Progenitor cell of endocrine pancreas (in vitro differentiated cells): ENCODE data around the gene CBFA2T3. TPM values are rescaled to one million over a fixed set of nuclear protein-coding genes. Genes with fewer than 3 reads are reported as not detected.
"Not testable (repeated sequence)": the region's sequence is repeated elsewhere in the genome, so short reads cannot be mapped to it uniquely, and the experiment has no call there.

Experiments used
- DNase-seq: peaks from one replicate; pipeline ENCODE4 v3.0.0; 2021; ENCODE audit warnings: low spot score; ENCODE audit not compliant: unreplicated experiment
- H3K27ac Mint-ChIP-seq: 2 replicates; pipeline ENCODE4 v1.8.0; 2021; ENCODE audit warnings: mild to moderate bottlenecking, moderate library complexity, mixed read lengths
- H3K27me3 Mint-ChIP-seq: 2 replicates; pipeline ENCODE4 v1.8.0; 2021; ENCODE audit warnings: mixed read lengths
- H3K36me3 Mint-ChIP-seq: 2 replicates; pipeline ENCODE4 v1.8.0; 2022; ENCODE audit warnings: mixed read lengths; ENCODE audit not compliant: insufficient read depth
- H3K4me1 Mint-ChIP-seq: 2 replicates; pipeline ENCODE4 v1.8.0; 2021; ENCODE audit warnings: low read depth, mixed read lengths
- H3K4me3 Mint-ChIP-seq: 2 replicates; pipeline ENCODE4 v1.8.0; 2021; ENCODE audit warnings: low read depth, mild to moderate bottlenecking, moderate library complexity, mixed read lengths
- H3K9me3 Mint-ChIP-seq: 2 replicates; pipeline ENCODE4 v1.8.0; 2021; ENCODE audit warnings: low read depth, mixed read lengths
- CTCF ChIP-seq: fragments of 200-600 bp; sonication (generic); IDR thresholded peaks from one replicate; pipeline ENCODE4 v1.5.0; 2021; ENCODE audit warnings: antibody characterized with exemption, mild to moderate bottlenecking; ENCODE audit not compliant: unreplicated experiment
- total RNA-seq: library from RNA; stranded (reverse); gene quantifications from 2 replicates; pipeline ENCODE4 v1.2.1, GENCODE V29; 2021

Gene CBFA2T3
- total RNA-seq, 1 donor from 2014 or later, result 12.9 TPM

DNA sequence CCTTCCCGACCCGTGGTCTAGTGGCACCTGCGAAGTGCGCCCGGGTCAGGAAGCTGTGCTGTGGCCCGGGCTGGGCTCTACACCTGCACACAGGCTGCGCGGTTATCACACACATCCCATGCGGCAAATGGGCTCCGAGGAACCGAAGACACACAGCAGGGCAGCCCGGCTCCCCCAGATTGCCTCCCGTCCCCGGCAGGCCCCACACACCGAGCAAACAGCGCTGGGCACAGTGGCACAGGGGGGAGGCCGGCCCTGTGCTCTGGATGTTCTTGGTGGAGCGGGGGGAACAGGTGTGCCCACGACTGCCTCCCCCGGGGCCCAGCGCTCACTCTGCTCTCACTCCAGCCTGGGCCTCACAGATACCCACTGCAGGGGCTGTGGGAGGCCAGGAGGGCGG is 81.7 kb downstream of the CBFA2T3 start:
- no peak overlapping the region for H3K27ac Mint-ChIP-seq
- TF ChIP-seq CTCF, result no peak
- H3K27me3 Mint-ChIP-seq, result no peaks in the 10 kb centered on the region
- H3K9me3 Mint-ChIP-seq, result no peaks in the 10 kb centered on the region
- peaks cover 3% of the 10 kb centered on the region for H3K36me3 Mint-ChIP-seq
- H3K4me3 Mint-ChIP-seq, result no peak overlapping the region
- DNase-seq, result no peak
- H3K4me1 Mint-ChIP-seq, result no peaks in the 10 kb centered on the region

- no peak for TF ChIP-seq CTCF
- no peak overlapping the region for H3K4me3 Mint-ChIP-seq
- H3K4me1 Mint-ChIP-seq, result no peaks in the 10 kb centered on the region
- H3K9me3 Mint-ChIP-seq, result no peaks in the 10 kb centered on the region
- H3K27ac Mint-ChIP-seq, result no peak overlapping the region
- H3K36me3 Mint-ChIP-seq, result peaks cover 3% of the 10 kb centered on the region
- no peak for DNase-seq
- H3K27me3 Mint-ChIP-seq, result no peaks in the 10 kb centered on the region
Measured at GRCh38 chr16:88894681-88895300, 82.2 kb downstream of the CBFA2T3 start.

GRCh38 chr16:88894266-88894665 is 82.7 kb downstream of the CBFA2T3 start:
- not testable (repeated sequence) for H3K36me3 Mint-ChIP-seq, H3K27me3 Mint-ChIP-seq, H3K4me3 Mint-ChIP-seq, DNase-seq, H3K27ac Mint-ChIP-seq, H3K9me3 Mint-ChIP-seq, H3K4me1 Mint-ChIP-seq

DNA sequence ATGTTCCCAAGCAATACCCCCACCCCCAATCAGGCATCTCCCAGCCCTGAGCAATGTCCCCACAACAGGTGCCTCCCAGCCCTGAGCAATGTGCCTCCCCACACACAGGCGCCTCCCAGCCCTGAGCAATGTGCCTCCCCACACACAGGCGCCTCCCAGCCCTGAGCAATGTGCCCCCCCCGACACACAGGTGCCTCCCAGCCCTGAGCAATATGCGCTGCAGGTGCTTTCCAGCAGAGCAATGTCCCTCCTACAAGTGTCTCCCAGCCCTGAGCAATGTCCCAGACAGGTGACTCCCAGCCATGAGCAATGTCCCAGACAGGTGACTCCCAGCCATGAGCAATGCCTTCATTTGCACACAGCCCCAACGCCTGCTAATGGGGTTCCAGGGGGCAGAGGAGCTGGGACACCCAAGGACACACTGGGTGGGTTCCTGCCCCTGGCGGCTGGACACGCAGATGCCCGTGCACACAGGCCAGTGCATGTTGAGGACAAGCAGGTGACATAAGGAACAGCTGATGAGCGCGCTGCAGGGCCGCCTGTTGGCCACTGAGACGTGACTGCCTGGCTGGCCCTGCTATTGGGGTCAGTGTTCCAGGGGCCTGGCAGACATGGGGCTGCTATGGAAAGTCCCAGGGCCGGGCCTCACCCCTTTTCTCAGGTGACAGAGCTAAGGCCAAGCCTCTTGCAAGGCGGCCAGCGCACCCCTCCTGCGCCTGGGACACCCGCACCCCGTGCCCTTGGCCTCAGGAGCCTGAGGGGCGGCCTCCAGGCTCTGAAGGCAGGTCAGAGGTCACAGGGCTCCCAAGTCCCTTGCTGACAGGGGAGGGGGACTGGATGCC is 83.7 kb downstream of the CBFA2T3 start:
- no peak overlapping the region for H3K27ac Mint-ChIP-seq
- H3K36me3 Mint-ChIP-seq, result peaks cover 3% of the 10 kb centered on the region
- no peak overlapping the region for H3K4me3 Mint-ChIP-seq
- no peak for DNase-seq
- no peaks in the 10 kb centered on the region for H3K4me1 Mint-ChIP-seq
- H3K27me3 Mint-ChIP-seq, result no peaks in the 10 kb centered on the region
- no peaks in the 10 kb centered on the region for H3K9me3 Mint-ChIP-seq
- TF ChIP-seq CTCF, result no peak

GRCh38 chr16:88892065-88892464 is 84.9 kb downstream of the CBFA2T3 start:
- no peak overlapping the region for H3K4me3 Mint-ChIP-seq
- H3K9me3 Mint-ChIP-seq, result no peaks in the 10 kb centered on the region
- H3K36me3 Mint-ChIP-seq, result peaks cover 3% of the 10 kb centered on the region
- no peaks in the 10 kb centered on the region for H3K4me1 Mint-ChIP-seq
- H3K27me3 Mint-ChIP-seq, result no peaks in the 10 kb centered on the region
- no peak for DNase-seq
- peak overlapping the region; percentile 83 for H3K27ac Mint-ChIP-seq
- TF ChIP-seq CTCF, result no peak
